OCI-LY3 (cell line): Measurements from ENCODE around the gene RAD51B.

Source experiments
- CTCF ChIP-seq: fragments of 200-600, 300-600 bp; sonication (generic); IDR thresholded peaks from 2 replicates; pipeline ENCODE4 v1.5.1; 2014; ENCODE audit warnings: antibody characterized with exemption, low read length, low read depth
- EZH2phosphoT487 ChIP-seq: fragments of 200-600 bp; shearing (Covaris generic); IDR thresholded peaks from 2 replicates; pipeline ENCODE4 v1.6.1; 2018; ENCODE audit warnings: antibody characterized with exemption, mixed run types, low read depth

DNA sequence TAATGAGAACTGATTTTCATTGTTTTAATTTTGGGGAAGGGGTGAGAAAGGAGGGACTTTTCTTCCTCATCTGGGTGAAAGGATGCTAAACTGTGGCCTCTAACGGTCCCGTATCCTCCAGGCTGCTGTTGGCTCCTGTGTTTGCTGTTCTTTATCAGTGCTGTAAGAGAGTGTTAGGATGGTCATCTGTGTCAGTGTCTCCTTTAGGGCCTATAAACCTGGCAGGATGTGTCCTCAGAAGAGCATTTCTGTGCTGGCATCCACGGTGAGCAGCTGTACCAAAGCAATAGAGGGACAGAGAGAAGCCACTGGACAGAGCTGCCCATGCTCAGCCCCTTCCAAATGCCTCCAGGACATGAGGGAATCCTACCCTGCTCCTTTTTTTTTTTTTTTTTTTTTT, 720.2 kb downstream of the RAD51B start:
- no peak for TF ChIP-seq CTCF
- no peak for TF ChIP-seq EZH2phosphoT487
